ENCODE results near the gene RBM12.
A peak's percentile ranks its signal among the peaks of the same experiment; 100 is the strongest.

Gene RBM12

DNA sequence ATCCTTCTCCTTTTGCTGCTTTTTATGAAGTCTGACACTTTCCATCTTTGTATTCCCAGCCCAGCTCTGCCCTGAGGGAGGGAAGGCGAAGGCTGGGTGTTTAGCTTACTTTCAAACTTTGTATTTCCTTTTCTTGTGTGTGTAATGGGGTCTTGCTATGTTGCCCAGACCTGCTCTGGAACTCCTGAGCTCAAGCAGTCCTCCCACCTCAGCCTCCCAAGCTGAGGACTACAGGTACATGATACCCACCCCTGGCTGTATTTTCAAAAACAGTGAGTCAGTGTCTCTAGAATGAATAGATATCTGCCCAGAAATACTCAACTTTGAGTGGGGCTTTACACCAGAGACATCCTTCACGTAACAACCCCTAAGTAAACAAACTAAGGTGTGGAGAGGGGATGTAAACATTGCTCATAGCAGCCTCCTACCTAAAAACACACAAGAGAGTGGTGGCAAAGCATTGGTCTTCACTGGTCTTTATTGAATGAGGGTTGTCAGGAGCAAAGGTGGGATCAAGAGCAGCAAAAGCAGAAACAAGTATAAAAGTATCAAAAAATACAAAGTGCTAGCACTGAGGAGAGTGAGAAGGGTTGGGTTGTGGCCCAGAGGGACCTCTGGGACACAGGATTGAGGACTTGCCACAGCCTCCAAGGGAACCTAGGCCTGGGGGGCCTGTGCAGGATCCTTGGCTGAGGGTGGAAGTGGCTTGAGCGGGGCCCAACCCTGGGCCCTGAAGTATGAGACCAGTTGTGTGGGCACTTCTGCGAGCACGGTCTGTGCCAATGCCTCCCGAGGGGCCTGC, 38.9 kb downstream of the RBM12 start:
- DNase-seq (ENCODE audit: low spot score), result no peak

GRCh38 chr20:35621560-35621946, 43.1 kb downstream of the RBM12 start:
- DNase-seq (ENCODE audit: low spot score), result no peak

DNA sequence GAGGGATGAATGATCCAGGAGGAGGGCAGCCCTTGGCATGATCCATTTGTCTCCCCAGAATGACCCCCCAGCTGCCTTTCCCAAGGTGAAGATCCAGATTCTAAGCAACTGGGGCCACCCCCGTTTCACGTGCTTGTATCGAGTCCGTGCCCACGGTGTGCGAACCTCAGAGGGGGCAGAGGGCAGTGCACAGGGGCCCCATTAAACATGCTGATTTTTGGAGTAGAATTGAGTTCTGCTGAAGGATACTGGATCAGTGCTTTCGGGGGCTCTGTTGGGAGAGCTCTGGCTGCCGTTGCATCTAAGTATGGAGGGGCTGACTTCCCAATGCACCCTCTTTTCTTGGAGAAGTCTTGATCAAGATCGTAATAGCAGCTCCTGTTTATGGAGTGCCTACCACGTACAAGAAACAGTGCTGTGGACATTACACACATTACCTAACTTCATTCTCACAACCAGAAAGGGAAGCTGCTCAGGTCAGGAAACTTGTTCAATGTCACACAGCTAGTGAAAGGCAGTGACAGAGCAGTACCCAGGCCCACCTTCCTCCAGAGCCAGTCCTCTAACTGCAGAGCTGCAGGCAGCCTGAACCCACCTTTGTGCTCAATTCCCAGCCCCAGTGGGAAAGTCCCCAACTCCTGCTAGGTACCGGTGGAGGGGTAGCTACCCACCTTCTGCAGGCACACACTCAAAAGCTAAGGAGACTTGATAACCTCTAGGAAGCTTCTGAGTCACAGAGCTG, 43.7 kb downstream of the RBM12 start:
- no peak for DNase-seq (ENCODE audit: low spot score)

DNA sequence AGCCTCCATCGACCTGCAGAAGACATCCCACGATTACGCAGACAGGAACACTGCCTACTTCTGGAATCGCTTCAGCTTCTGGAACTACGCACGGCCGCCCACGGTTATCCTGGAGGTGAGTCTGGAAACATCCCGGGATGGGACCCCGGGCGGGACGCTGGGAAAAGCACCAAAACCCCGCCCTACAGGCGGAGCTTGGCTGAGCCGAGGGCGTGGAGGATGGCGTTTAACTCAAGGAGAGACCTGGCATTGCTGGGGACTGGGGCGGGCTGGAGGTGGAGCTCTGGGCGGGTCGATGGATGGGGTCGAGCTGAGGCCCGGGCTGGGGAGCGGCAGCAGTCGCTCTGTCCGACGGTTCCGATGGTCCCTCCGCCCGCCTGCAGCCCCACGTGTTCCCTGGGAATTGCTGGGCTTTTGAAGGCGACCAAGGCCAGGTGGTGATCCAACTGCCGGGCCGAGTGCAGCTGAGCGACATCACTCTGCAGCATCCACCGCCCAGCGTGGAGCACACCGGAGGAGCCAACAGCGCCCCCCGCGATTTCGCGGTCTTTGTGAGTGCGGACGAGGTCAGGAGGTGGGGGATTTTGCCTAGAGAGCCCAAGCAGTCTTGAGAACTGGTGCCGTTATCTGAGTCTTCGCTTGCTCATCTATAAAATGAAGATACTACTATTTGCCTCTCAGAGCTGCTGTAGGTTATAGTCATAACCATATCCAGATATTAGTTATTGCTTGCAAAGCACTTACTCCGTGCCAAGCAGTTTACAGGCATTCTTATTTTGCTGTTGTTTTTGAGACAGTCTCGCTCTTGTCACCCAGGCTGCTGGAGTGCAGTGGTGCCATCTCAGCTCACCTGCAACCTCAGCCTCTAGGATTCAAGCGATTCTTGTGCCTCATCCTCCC, 45.3 kb downstream of the RBM12 start:
- DNase-seq (ENCODE audit: low spot score), result peak; percentile 95

DNA sequence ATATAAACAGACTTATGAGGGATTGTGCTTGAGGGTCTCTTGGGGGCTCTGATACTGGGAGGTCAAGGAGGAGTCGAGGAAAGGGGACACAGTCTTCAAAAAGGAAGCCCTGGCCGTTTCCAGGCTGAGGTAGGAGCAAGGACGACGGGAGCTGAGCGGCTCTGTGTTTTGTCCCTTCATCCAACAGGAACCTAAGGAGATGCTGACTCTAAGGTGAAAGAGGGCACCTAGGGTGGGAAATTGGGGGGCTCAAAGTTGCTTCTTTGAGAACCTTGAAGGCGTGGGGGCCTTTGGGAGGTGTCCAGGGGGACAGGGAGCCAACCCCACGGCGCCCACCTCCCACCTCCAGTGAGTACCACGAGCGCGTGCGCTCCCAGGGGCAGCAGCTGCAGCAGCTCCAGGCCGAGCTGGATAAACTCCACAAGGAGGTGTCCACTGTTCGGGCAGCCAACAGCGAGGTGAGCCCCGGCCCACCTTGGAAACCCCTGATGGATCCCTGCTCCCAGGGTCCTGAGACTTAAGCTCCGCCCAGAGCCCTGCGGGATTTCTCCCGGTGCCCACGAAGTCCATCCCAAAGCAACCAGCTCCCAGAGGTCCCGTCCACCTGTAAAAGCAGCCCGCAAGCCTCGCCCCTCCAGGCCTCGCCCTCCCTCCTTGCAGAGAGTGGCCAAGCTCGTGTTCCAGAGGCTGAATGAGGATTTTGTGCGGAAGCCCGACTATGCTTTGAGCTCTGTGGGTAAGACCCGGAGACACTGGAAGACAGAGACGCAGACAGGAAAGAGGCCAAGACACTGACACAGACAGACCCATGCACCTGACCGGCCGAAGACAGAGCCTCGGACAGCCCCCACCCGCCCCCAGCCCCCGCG, 46.2 kb downstream of the RBM12 start:
- peak; percentile 55 for DNase-seq (ENCODE audit: low spot score)

- DNase-seq (ENCODE audit: low spot score), result peak; percentile 91
Measured at GRCh38 chr20:35617397-35618262, 47.1 kb downstream of the RBM12 start.

DNA sequence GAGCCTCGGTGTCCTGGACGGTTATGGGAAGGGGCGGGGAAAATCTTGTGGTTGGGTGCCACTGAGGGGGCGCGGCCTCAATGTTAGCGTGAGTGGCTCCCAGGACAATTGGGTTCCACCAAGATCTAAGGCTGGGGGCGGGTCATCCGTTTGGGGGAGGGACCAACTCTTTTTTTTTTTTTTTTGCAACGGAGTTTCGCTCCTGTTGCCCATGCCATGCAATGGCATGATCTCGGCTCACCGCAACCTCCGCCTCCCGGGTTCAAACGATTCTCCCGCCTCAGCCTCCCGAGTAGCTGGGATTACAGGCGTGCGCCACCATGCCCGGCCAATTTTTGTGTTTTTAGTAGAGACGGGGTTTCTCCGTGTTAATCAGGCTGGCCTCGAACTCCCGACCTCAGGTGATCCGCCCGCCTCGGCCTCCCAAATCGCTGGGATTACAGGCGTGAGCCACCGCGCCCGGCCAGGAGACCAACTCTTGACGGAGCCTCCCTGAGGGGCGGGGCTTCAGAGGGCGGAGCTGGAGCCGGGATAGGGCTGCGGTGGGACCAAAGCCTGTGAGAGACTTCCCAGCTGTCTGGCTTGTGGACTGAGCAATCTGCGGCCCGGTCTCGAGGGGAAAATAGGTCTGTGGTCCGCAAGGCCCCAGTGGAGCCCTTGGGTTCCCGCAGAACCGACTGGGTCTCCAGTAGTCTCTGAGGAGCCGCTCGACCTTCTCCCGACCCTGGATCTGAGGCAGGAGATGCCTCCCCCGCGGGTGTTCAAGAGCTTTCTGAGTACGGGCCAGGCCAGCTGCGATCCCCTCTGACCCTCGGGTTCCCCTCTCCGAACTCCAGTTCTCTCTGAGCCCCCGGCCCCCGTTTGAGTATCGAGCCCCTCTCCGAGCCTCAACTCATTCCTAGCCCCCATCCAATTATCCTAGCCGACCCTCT, 48.0 kb downstream of the RBM12 start:
- peak; percentile 100 for DNase-seq (ENCODE audit: low spot score)

- DNase-seq (ENCODE audit: low spot score), result no peak
Measured at GRCh38 chr20:35615667-35616464, 48.8 kb downstream of the RBM12 start, which contains the start of gene SPAG4. SPAG4 (plus strand) TSS chr20:35615829; CDS start chr20:35616004, 175 bp downstream.

DNA sequence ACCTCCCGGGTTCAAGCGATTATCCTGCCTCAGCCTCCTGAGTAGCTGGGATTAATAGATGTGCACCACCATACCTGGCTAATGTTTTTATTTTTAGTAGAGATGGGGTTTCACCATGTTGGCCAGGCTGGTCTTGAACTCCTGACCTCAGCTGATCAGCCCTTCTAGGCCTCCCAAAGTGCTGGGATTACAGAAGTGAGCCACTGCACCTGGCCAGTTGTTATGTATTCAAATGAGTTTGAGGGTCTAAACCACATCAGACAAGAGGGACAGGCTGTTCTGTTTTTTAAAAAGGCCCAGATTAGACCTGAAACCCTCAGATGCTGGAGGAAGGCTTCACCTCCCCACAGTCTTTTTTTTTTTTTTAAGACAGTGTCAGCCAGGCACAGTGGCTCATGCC, 53.2 kb downstream of the RBM12 start:
- DNase-seq (ENCODE audit: low spot score), result no peak

DNA sequence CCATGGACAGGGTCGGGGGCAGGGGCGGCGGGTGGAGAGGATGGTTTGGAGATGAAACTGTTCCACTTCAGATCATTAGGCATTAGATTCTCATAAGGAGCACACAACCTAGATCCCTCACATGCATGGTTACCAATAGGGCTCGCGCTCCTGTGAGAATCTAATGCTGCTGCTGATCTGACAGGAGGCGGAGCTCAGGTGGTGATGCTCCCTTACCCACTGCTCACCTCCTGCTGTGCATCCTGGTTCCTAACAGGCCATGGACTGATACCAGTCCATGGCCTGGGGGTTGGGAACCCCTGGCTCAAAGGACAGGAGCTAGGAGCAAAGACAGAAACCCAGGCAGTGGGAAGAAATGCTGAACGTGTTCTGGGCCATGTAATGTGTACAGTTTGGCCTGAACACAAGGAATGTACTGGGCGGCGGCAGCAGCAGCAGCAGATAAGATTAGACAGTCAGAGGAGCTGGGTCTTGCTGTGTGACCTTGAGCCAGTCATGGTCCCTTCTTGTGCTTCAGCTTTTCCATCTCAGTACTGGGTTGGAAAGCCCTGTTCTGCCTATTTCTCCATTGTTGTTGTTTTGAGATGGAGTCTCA, 53.8 kb downstream of the RBM12 start:
- DNase-seq (ENCODE audit: low spot score), result no peak

- no peak for DNase-seq (ENCODE audit: low spot score)
Measured at GRCh38 chr20:35607003-35607735, 57.5 kb downstream of the RBM12 start.

DNA sequence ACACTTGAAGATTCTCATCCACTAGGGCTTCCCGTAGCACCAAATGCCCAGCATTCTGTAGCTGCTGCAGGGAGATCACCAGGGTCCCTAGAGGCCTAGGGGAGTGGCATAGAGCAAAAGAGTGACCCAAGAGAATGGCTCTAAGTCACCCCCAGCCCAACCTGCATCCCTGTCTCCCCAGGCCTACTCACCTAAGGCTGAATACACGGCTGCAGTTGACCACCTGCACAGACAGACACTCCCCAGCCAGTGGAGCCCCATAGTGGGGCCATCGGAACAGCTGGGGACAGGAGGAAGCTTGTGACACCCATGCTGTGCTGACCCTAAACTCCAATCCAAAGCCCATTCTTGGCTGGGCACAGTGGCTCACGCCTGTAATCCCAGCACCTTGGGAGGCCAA, 58.6 kb downstream of the RBM12 start:
- DNase-seq (ENCODE audit: low spot score), result no peak

DNA sequence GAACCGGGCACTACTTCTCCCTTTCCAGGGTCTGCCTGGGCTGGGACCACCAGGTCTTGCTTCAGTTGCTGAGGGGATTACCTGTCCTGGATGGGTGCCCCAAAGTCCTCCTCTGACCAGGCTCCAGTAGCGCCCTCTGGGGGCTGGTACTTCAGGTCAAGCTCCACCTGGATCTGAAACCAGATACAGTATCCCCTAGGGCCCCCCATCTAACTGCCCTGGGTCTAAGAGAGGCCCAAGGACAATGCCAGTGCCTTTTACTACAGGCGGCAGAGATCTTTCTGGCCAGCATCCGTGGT, 60.3 kb downstream of the RBM12 start:
- no peak for DNase-seq (ENCODE audit: low spot score)

- no peak for DNase-seq (ENCODE audit: low spot score)
Measured at GRCh38 chr20:35603695-35604448, 60.8 kb downstream of the RBM12 start.

GRCh38 chr20:35602851-35603495, 61.7 kb downstream of the RBM12 start:
- no peak for DNase-seq (ENCODE audit: low spot score)

DNA sequence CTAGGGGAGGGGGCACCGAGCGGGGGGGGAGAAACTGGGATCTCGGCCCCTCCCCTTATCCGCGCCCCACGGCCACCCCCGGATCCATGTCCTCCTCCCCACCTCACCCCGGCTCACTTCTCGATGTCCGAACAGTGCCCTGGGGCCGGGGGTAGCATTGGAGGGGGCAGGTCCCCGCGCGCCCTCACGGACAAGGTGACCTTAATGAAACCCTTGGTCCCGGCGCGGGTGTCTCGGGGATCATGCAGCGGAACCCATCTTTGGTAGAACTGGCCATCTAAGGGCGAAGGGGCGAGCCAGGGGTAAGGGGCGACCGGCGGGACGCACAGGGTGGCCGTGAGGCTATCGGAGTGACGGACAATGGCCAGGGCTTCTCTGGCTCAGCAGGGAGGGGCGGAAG, 62.7 kb downstream of the RBM12 start:
- no peak for DNase-seq (ENCODE audit: low spot score)
